ENCODE results near the gene ZNF226.
"Not testable (repeated sequence)": the region's sequence is repeated elsewhere in the genome, so short reads cannot be mapped to it uniquely, and the experiment has no call there.

ZNF226 gene

GRCh38 chr19:44212866-44213346 is 48.0 kb downstream of the ZNF226 start:
- peak; percentile 37 for DNase-seq

GRCh38 chr19:44219926-44220325 is 55.0 kb downstream of the ZNF226 start:
- not testable (repeated sequence) for DNase-seq

GRCh38 chr19:44220761-44221160 is 55.9 kb downstream of the ZNF226 start:
- DNase-seq: not testable (repeated sequence)

GRCh38 chr19:44221291-44221690 is 56.4 kb downstream of the ZNF226 start:
- not testable (repeated sequence) for DNase-seq

All from NCI-H146 (cell line).